GM23338 (cell line): Measurements from ENCODE around the gene RXRA. TPM values are rescaled to one million over a fixed set of nuclear protein-coding genes. Genes with fewer than 3 reads are reported as not detected.

Experiments
- ATAC-seq: fragments of 200-7000 bp; cut with Tn5 transposase; 3 replicates; pipeline ENCODE4 v1.9.1; 2020
- DNase-seq: peaks from one replicate; pipeline ENCODE4 v3.0.0-alpha.2; 2015; ENCODE audit warnings: low spot score
- H2AFZ ChIP-seq: fragments of 200-600 bp; sonication (generic); 2 replicates; pipeline ENCODE4 v1.8.0; 2016; ENCODE audit warnings: antibody characterized with exemption, mild to moderate bottlenecking, moderate library complexity
- H3F3A ChIP-seq: fragments of 200-600 bp; sonication (generic); replicated peaks from 2 replicates; pipeline ENCODE4 v1.8.0; 2017; ENCODE audit warnings: antibody characterized with exemption, mixed run types, low read depth
- H3K27ac ChIP-seq: fragments of 200-600 bp; sonication (generic); 2 replicates; pipeline ENCODE4 v1.6.1; 2016; ENCODE audit warnings: low read depth
- H3K27me3 ChIP-seq: fragments of 200-600 bp; sonication (generic); 2 replicates; pipeline ENCODE4 v1.8.0; 2016; ENCODE audit warnings: mild to moderate bottlenecking, mixed run types, moderate library complexity; ENCODE audit not compliant: insufficient read depth
- H3K36me3 ChIP-seq: fragments of 200-600 bp; sonication (generic); 2 replicates; pipeline ENCODE4 v1.8.0; 2016; ENCODE audit warnings: mild to moderate bottlenecking; ENCODE audit not compliant: insufficient read depth
- H3K4me1 ChIP-seq: fragments of 200-600 bp; sonication (generic); 2 replicates; pipeline ENCODE4 v1.8.0; 2016; ENCODE audit warnings: mild to moderate bottlenecking, moderate library complexity; ENCODE audit not compliant: insufficient read depth
- H3K4me2 ChIP-seq: fragments of 200-600 bp; sonication (generic); 2 replicates; pipeline ENCODE4 v1.7.1; 2017; ENCODE audit warnings: mixed run types
- H3K4me3 ChIP-seq: fragments of 200-600 bp; sonication (generic); 2 replicates; pipeline ENCODE4 v1.6.1; 2016; ENCODE audit warnings: mixed run types
- H3K79me2 ChIP-seq: fragments of 200-600 bp; sonication (generic); replicated peaks from 2 replicates; pipeline ENCODE4 v1.8.0; 2017; ENCODE audit warnings: mild to moderate bottlenecking; ENCODE audit not compliant: insufficient read depth
- H3K9me2 ChIP-seq: fragments of 200-600 bp; sonication (generic); 2 replicates; pipeline ENCODE4 v1.8.0; 2017; ENCODE audit not compliant: insufficient read depth
- H4K20me1 ChIP-seq: fragments of 200-600 bp; sonication (generic); replicated peaks from 2 replicates; pipeline ENCODE4 v1.8.0; 2017; ENCODE audit warnings: mild to moderate bottlenecking; ENCODE audit not compliant: insufficient read depth
- H3K27ac Mint-ChIP-seq: 2 replicates; pipeline ENCODE4 v1.8.0; 2020; ENCODE audit warnings: inconsistent platforms, mild to moderate bottlenecking, moderate library complexity, mixed read lengths
- H3K27me3 Mint-ChIP-seq: 3 replicates; pipeline ENCODE4 v1.8.0; 2022; ENCODE audit warnings: low read depth, mild to moderate bottlenecking, moderate library complexity, mixed read lengths, inconsistent platforms; ENCODE audit not compliant: insufficient read depth, poor library complexity
- H3K36me3 Mint-ChIP-seq: 3 replicates; pipeline ENCODE4 v1.8.0; 2021; ENCODE audit warnings: low read depth, mild to moderate bottlenecking, inconsistent platforms, moderate library complexity, mixed read lengths
- H3K4me1 Mint-ChIP-seq: 3 replicates; pipeline ENCODE4 v1.8.0; 2020; ENCODE audit warnings: mild to moderate bottlenecking, inconsistent platforms, mixed read lengths
- H3K4me3 Mint-ChIP-seq: 3 replicates; pipeline ENCODE4 v1.8.0; 2021; ENCODE audit warnings: moderate library complexity, mild to moderate bottlenecking, inconsistent platforms, mixed read lengths
- H3K9me3 Mint-ChIP-seq: 3 replicates; pipeline ENCODE4 v1.8.0; 2020; ENCODE audit warnings: moderate library complexity, mild to moderate bottlenecking, inconsistent platforms, mixed read lengths
- CREB1 ChIP-seq: fragments of 250-450 bp; sonication (Bioruptor Pico); IDR thresholded peaks from 2 replicates; pipeline ENCODE4 v1.5.0; 2020; ENCODE audit warnings: low read depth, mild to moderate bottlenecking, moderate library complexity
- CTCF ChIP-seq, 2 experiments: fragments of 200-600 bp in 1 of 2; sonication (generic) in 1 of 2; conservative IDR thresholded peaks; 2 replicates each; pipeline versions ENCODE4 v1.5.1 to v1.6.1; 2016 to 2017; ENCODE audit warnings: antibody characterized with exemption in 2 of 2, low read depth in 2 of 2, mild to moderate bottlenecking in 2 of 2, moderate library complexity in 1 of 2
- ETS1 ChIP-seq: IDR thresholded peaks from 2 replicates; pipeline ENCODE4 v1.6.1; 2016; ENCODE audit warnings: antibody characterized with exemption
- EZH2 ChIP-seq: fragments of 200-600 bp; sonication (generic); IDR thresholded peaks from one replicate; pipeline ENCODE4 v1.8.0; 2017; ENCODE audit warnings: antibody characterized with exemption, mild to moderate bottlenecking, low read depth; ENCODE audit not compliant: unreplicated experiment
- EZH2phosphoT487 ChIP-seq: fragments of 200-600 bp; sonication (generic); IDR thresholded peaks from one replicate; pipeline ENCODE4 v1.8.1; 2018; ENCODE audit warnings: antibody characterized with exemption; ENCODE audit not compliant: unreplicated experiment
- JUNB ChIP-seq: IDR thresholded peaks from one replicate; pipeline ENCODE4 v1.6.1; 2016; ENCODE audit warnings: antibody characterized with exemption; ENCODE audit not compliant: unreplicated experiment
- NANOG ChIP-seq: IDR thresholded peaks from 2 replicates; pipeline ENCODE4 v1.6.1; 2016; ENCODE audit warnings: antibody characterized with exemption, borderline replicate concordance
- POLR2AphosphoS5 ChIP-seq: IDR thresholded peaks from 2 replicates; pipeline ENCODE4 v1.6.1; 2016; ENCODE audit warnings: antibody characterized with exemption, low read depth
- REST ChIP-seq: IDR thresholded peaks from one replicate; pipeline ENCODE4 v1.6.1; 2018; ENCODE audit warnings: antibody characterized with exemption; ENCODE audit not compliant: unreplicated experiment
- STAT1 ChIP-seq: IDR thresholded peaks from one replicate; pipeline ENCODE4 v1.6.1; 2016; ENCODE audit warnings: antibody characterized with exemption; ENCODE audit not compliant: unreplicated experiment
- ZNF114 ChIP-seq: fragments of 250-450 bp; sonication (Bioruptor Pico); IDR thresholded peaks from 2 replicates; pipeline ENCODE4 v1.5.0; 2020; ENCODE audit warnings: mild to moderate bottlenecking, moderate library complexity
- ZNF331 ChIP-seq: fragments of 250-450 bp; sonication (Bioruptor Pico); IDR thresholded peaks from 2 replicates; pipeline ENCODE4 v1.5.0; 2020; ENCODE audit warnings: low read depth, mild to moderate bottlenecking, moderate library complexity
- ZNF462 ChIP-seq: fragments of 250-450 bp; sonication (Bioruptor Pico); IDR thresholded peaks from 2 replicates; pipeline ENCODE4 v1.5.0; 2020; ENCODE audit warnings: mild to moderate bottlenecking, moderate library complexity
- polyA plus RNA-seq: library from polyadenylated mRNA; unstranded; fragments of >200 nt; fragmentation: Nextera tagmentation; extraction: Ambion mirVana; gene quantifications from 2 replicates; pipeline ENCODE4 v1.2.1, GENCODE V29; 2016
- total RNA-seq: library from RNA; depleted of rRNA; stranded (reverse); fragments of >200 nt; shearing (Covaris generic); gene quantifications from 2 replicates; pipeline ENCODE4 v1.2.3, GENCODE V29; 2014

Gene RXRA
- total and polyA plus RNA-seq, 2 experiments from 2014 or later = 4.9 to 17.9 TPM

- no peak overlapping the region for H3K4me2 ChIP-seq
- H4K20me1 ChIP-seq = no peaks in the 10 kb centered on the region
- no peaks in the 10 kb centered on the region for H3F3A ChIP-seq
- Mint-ChIP-seq H3K4me3 (no peak overlapping the region), H3K9me3 (peaks cover 5% of the 10 kb centered on the region; the same call in 2 of the 3 replicates), H3K27me3 (peaks cover 7% of the 10 kb centered on the region), H3K4me1 (peaks cover 3% of the 10 kb centered on the region; the same call in 2 of the 3 replicates), H3K36me3 (no peaks in the 10 kb centered on the region), H3K27ac (no peak overlapping the region)
- DNase-seq (no peak), ATAC-seq (peak; percentile 42)
- H3K27me3 ChIP-seq = no peaks in the 10 kb centered on the region
- no peaks in the 10 kb centered on the region for H3K79me2 ChIP-seq
- H3K27ac ChIP-seq = no peak overlapping the region
- H3K9me2 ChIP-seq = no peaks in the 10 kb centered on the region
- no peaks in the 10 kb centered on the region; the same call in 1 of the 2 replicates for H3K36me3 ChIP-seq
- H2AFZ ChIP-seq = no peak overlapping the region
- H3K4me3 ChIP-seq = no peak overlapping the region
- no peaks in the 10 kb centered on the region for H3K4me1 ChIP-seq
- TF ChIP-seq CREB1 (no peak), JUNB (no peak), ETS1 (no peak), ZNF331 (CRISPR knock-in tag) (no peak), ZNF114 (CRISPR knock-in tag) (no peak), STAT1 (no peak), NANOG (no peak), POLR2AphosphoS5 (no peak), ZNF462 (CRISPR knock-in tag) (no peak), EZH2phosphoT487 (no peak), EZH2 (no peak), CTCF (conservative IDR thresholded peaks at IDR 0.05; ENCODE audit: low read depth in 2 of 2) (no peak), REST (no peak)
Measured at GRCh38 chr9:134314950-134315715, 11.1 kb upstream of the RXRA start.
